Vagina (tissue), 2 donors: ENCODE measurements around the gene MINDY4B. TPM values are rescaled to one million over a fixed set of nuclear protein-coding genes. Genes with fewer than 3 reads are reported as not detected.

Experiments
- DNase-seq, 2 donors: peaks; one replicate each; pipeline ENCODE4 v3.0.0-alpha.2; 2017; ENCODE audit errors: extremely low spot score in 2 of 2
- H3K27ac ChIP-seq: fragments of 200-600 bp; sonication (generic); one replicate; pipeline ENCODE4 v1.5.1; 2019
- H3K27me3 ChIP-seq: fragments of 200-600 bp; sonication (generic); one replicate; pipeline ENCODE4 v1.5.1; 2019
- H3K36me3 ChIP-seq, 2 donors: fragments of 200-600 bp; sonication (generic); one replicate each; pipeline ENCODE4 v1.5.1; 2017 to 2019
- H3K4me1 ChIP-seq: fragments of 200-600 bp; sonication (generic); one replicate; pipeline ENCODE4 v1.5.1; 2019
- H3K4me3 ChIP-seq, 2 donors: fragments of 200-600 bp; sonication (generic); 1 replicate in 1 of 2; 2 replicates in 1 of 2; pipeline ENCODE4 v1.5.1; 2016 to 2019
- H3K9me3 ChIP-seq: fragments of 200-600 bp; sonication (generic); one replicate; pipeline ENCODE4 v1.5.1; 2019
- POLR2A ChIP-seq, 2 donors: fragments of 450-650 bp; IDR thresholded peaks; one replicate each; pipeline ENCODE4 v1.6.1; 2017; ENCODE audit warnings: antibody characterized with exemption in 2 of 2, mild to moderate bottlenecking in 2 of 2, moderate library complexity in 2 of 2
- POLR2AphosphoS5 ChIP-seq, 2 donors: sonication (generic); formaldehyde crosslinking; IDR thresholded peaks; one replicate each; pipeline ENCODE4 v1.9.0; 2017; ENCODE audit warnings: antibody characterized with exemption in 2 of 2, mild to moderate bottlenecking in 2 of 2, low read depth in 1 of 2; ENCODE audit not compliant: insufficient read depth in 1 of 2
- intact Hi-C: fragments of 100-400 bp; cut with DNase I; formaldehyde crosslinking; loops from one replicate; pipeline ENCODE4 v1.15.1; 2023
- total RNA-seq: library from RNA; depleted of rRNA; stranded (reverse); fragments of >200 nt; gene quantifications from one replicate; pipeline ENCODE4 v1.2.3, GENCODE V29; 2016
- TF ChIP-seq, protein P1 (sequence below), 3 experiments: fragments of 450-650 bp in 2 of 3; fragments of 200-600 bp in 1 of 3; sonication (generic) in 1 of 3; IDR thresholded peaks; one replicate each; pipeline ENCODE4 v1.5.1; 2017 to 2019; ENCODE audit warnings: antibody characterized with exemption in 3 of 3, mild to moderate bottlenecking in 2 of 3, moderate library complexity in 2 of 3

Gene MINDY4B
- total RNA-seq, 1 donor from 2014 or later: not detected

DNA sequence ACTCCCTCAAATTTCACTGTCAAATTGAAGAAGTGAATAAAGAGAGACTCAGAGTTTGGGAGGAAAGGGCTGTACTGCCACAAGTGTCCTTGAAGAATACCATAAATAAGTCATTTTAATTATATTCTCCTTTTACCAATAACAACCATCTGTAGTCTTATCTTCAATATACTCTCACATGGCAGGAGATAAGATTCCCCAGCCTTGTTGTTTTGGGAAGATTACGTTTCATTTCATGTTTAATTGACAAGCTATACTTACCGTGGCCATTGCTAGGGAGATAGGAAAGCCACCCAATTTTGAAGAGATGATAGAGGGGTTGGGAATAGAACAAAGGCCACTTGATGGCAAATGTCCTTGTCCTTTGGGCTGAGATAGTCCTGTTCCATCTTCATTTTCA is 2.3 kb downstream of the MINDY4B start:
- no peak overlapping the region for H3K4me3 ChIP-seq
- no peak overlapping the region for H3K27ac ChIP-seq
- no peaks in the 10 kb centered on the region for H3K9me3 ChIP-seq
- DNase-seq: no peak
- intact Hi-C loops: no loop called here
- no peaks in the 10 kb centered on the region for H3K27me3 ChIP-seq
- no peaks in the 10 kb centered on the region for H3K4me1 ChIP-seq
- H3K36me3 ChIP-seq: no peaks in the 10 kb centered on the region
- TF ChIP-seq POLR2AphosphoS5 (IDR thresholded peaks at IDR 0.05; ENCODE audit: insufficient read depth in 1 of 2, low read depth in 1 of 2) (no peak), POLR2A (IDR thresholded peaks at IDR 0.05) (no peak)
- TF ChIP-seq, protein P1, sequence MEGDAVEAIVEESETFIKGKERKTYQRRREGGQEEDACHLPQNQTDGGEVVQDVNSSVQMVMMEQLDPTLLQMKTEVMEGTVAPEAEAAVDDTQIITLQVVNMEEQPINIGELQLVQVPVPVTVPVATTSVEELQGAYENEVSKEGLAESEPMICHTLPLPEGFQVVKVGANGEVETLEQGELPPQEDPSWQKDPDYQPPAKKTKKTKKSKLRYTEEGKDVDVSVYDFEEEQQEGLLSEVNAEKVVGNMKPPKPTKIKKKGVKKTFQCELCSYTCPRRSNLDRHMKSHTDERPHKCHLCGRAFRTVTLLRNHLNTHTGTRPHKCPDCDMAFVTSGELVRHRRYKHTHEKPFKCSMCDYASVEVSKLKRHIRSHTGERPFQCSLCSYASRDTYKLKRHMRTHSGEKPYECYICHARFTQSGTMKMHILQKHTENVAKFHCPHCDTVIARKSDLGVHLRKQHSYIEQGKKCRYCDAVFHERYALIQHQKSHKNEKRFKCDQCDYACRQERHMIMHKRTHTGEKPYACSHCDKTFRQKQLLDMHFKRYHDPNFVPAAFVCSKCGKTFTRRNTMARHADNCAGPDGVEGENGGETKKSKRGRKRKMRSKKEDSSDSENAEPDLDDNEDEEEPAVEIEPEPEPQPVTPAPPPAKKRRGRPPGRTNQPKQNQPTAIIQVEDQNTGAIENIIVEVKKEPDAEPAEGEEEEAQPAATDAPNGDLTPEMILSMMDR (IDR thresholded peaks at IDR 0.05): no peak

DNA sequence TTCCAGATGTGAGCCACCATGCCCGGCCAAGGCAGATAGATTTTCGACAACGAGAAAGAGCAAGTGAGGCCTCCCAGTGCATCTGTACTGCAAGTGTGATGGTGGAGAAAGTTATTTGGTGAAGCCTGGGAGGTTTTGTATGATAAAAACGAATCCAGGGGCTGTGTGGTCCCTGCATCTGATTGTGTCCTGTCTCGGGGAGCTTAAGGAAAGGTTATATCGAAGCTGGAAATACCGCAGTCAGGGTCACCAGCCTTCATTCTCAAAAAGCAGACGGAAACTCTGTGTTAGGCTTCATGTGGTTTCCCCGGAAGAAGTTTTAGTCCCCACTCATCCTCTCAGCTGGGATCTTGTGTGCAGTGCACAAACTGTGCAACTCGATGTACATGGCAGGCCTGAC is 3.4 kb downstream of the MINDY4B start:
- Histone ChIP-seq H3K27me3 (no peaks in the 10 kb centered on the region), H3K36me3 (no peaks in the 10 kb centered on the region), H3K4me1 (no peaks in the 10 kb centered on the region), H3K27ac (no peak overlapping the region), H3K4me3 (no peak overlapping the region), H3K9me3 (no peaks in the 10 kb centered on the region)
- no peak for DNase-seq
- TF ChIP-seq, protein P1 (IDR thresholded peaks at IDR 0.05): no peak
- TF ChIP-seq POLR2A (IDR thresholded peaks at IDR 0.05) (no peak), POLR2AphosphoS5 (IDR thresholded peaks at IDR 0.05; ENCODE audit: insufficient read depth in 1 of 2, low read depth in 1 of 2) (no peak)
- intact Hi-C loops: no loop called here

DNA sequence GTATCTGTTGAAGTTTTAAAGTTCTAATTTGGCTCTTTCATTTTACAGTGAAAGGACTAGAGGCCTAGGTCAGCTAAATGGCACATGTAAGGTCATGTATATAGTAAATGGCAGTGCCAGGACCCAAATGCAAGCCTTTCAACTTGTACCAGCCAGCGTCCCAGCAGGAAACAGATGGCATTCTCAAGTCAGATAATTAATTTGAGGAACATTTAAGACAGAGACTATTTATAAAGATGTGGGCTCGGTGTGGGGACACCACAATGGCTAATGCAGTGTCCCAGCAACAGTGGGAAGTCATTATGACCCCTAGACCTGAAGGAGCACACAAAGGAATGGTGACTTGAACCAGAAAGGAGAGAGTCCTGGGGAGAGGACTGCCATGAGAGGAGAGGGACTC is 6.1 kb downstream of the MINDY4B start:
- Histone ChIP-seq H3K4me1 (no peaks in the 10 kb centered on the region), H3K4me3 (no peak overlapping the region), H3K9me3 (no peaks in the 10 kb centered on the region), H3K27me3 (no peaks in the 10 kb centered on the region), H3K27ac (no peak overlapping the region), H3K36me3 (no peaks in the 10 kb centered on the region)
- no peak for TF ChIP-seq POLR2A (IDR thresholded peaks at IDR 0.05)
- TF ChIP-seq POLR2AphosphoS5 (IDR thresholded peaks at IDR 0.05; ENCODE audit: insufficient read depth in 1 of 2, low read depth in 1 of 2): no peak
- intact Hi-C loops: no loop called here
- no peak for DNase-seq

DNA sequence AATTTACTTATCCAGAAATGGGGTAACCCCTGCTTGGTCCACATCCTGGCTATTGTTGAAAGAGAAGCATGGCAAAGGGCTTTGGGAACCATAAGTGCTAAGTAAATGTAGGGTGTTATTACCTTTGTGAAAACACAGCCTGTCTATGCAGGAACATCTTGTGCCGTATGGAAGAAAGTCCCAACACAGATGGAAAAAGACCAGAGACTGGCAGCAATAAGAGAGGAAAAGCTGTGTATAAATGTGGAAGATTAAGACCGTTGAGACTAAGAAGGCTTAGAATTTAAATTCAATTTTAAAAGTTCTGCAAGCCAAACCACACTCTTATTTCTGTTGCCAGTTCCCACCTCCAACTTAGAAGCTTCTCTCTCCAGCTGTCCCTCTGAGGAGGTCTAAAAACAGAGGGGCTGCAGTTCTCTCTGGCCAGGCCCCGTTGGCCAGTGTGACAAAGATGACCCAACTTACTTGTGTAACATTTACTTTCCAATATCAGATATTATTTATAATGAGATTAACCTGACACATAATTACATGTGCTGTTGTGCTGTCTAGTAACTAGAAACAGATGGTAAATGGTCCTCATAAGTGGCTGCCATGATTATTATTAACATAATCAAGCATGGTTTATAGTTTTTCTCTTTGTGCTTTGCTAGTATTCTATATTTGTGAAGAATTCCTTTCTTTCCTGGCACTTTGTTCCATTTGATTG is 7.0 kb downstream of the MINDY4B start:
- Histone ChIP-seq H3K9me3 (no peaks in the 10 kb centered on the region), H3K27ac (no peak overlapping the region), H3K4me1 (no peaks in the 10 kb centered on the region), H3K27me3 (no peaks in the 10 kb centered on the region), H3K36me3 (no peaks in the 10 kb centered on the region), H3K4me3 (no peak overlapping the region)
- intact Hi-C loops: no loop called here
- DNase-seq: no peak
- TF ChIP-seq, protein P1 (IDR thresholded peaks at IDR 0.05): no peak
- TF ChIP-seq POLR2AphosphoS5 (IDR thresholded peaks at IDR 0.05; ENCODE audit: insufficient read depth in 1 of 2, low read depth in 1 of 2): no peak
- no peak for TF ChIP-seq POLR2A (IDR thresholded peaks at IDR 0.05)

DNA sequence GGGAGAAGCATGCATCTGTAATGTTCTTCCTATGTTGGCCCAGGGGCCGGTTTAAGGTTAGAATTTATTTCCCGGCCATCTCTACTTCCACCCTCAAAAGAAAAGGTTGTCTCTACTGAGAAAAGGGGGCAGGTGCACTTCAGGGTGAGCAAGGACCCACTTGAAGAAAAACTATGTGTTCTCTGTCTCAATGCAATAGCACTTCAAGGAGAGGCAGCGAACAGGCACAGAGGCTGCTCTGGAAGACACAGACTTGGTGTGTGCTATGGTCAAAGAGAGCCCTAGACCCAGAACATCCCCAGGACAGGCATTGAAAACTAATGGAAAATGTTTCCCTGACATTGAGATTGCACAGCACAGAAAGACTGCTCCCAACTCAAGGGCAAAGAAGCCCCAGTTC is 7.6 kb downstream of the MINDY4B start:
- TF ChIP-seq, protein P1 (IDR thresholded peaks at IDR 0.05): no peak
- TF ChIP-seq POLR2AphosphoS5 (IDR thresholded peaks at IDR 0.05; ENCODE audit: insufficient read depth in 1 of 2, low read depth in 1 of 2): no peak
- TF ChIP-seq POLR2A (IDR thresholded peaks at IDR 0.05): no peak
- no peaks in the 10 kb centered on the region for H3K9me3 ChIP-seq
- no peaks in the 10 kb centered on the region for H3K36me3 ChIP-seq
- no peak overlapping the region for H3K27ac ChIP-seq
- intact Hi-C loops: no loop called here
- H3K4me1 ChIP-seq: no peaks in the 10 kb centered on the region
- DNase-seq: no peak
- no peaks in the 10 kb centered on the region for H3K27me3 ChIP-seq
- H3K4me3 ChIP-seq: no peak overlapping the region
